ENCODE measurements around the gene GRWD1.

GRWD1 gene

DNA sequence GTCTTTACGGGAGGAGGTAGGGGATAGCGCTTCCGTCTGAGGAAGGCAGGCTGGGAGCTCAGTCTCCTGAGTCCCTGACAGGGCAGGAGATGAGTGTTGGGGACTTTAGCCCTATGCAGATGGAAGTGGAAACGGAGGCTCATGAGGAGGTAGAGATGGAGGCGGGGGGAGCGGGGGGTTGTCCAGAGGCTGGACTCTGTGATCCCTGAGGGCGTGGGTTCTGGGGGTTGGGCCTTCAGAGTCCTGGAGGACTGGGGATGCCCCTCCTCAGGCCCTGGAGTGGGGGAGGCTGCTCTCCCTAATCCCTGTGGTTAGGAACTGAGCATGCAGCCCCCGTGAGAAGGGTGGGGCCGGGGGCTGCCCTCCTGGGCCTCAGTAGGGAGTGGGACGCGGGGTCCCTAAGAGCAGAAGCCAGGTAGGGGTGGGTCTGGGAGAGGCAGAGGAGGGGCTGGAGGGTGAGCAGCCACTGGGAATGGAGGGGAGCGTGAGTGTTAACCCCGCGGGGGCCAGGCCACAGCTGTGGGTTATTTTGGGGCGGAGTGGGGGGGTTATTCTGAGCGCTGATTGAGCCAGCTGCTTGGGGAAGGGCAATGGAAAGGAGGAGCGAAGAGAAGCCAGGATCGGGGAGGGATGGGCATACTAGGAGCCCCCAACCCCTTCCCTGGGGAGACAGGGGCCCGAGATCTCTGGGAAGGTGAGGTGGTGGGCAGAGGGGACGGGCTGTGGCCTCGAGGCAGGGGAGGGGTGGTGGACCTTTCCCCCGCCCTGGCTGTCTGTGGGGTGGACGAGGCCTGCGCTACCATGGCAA, 49.6 kb upstream of the GRWD1 start (continued):
- TF ChIP-seq, protein P1, sequence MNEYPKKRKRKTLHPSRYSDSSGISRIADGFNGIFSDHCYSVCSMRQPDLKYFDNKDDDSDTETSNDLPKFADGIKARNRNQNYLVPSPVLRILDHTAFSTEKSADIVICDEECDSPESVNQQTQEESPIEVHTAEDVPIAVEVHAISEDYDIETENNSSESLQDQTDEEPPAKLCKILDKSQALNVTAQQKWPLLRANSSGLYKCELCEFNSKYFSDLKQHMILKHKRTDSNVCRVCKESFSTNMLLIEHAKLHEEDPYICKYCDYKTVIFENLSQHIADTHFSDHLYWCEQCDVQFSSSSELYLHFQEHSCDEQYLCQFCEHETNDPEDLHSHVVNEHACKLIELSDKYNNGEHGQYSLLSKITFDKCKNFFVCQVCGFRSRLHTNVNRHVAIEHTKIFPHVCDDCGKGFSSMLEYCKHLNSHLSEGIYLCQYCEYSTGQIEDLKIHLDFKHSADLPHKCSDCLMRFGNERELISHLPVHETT (tag by site-specific recombination; IDR thresholded peaks at IDR 0.05): no peak
- TF ChIP-seq, protein P2, sequence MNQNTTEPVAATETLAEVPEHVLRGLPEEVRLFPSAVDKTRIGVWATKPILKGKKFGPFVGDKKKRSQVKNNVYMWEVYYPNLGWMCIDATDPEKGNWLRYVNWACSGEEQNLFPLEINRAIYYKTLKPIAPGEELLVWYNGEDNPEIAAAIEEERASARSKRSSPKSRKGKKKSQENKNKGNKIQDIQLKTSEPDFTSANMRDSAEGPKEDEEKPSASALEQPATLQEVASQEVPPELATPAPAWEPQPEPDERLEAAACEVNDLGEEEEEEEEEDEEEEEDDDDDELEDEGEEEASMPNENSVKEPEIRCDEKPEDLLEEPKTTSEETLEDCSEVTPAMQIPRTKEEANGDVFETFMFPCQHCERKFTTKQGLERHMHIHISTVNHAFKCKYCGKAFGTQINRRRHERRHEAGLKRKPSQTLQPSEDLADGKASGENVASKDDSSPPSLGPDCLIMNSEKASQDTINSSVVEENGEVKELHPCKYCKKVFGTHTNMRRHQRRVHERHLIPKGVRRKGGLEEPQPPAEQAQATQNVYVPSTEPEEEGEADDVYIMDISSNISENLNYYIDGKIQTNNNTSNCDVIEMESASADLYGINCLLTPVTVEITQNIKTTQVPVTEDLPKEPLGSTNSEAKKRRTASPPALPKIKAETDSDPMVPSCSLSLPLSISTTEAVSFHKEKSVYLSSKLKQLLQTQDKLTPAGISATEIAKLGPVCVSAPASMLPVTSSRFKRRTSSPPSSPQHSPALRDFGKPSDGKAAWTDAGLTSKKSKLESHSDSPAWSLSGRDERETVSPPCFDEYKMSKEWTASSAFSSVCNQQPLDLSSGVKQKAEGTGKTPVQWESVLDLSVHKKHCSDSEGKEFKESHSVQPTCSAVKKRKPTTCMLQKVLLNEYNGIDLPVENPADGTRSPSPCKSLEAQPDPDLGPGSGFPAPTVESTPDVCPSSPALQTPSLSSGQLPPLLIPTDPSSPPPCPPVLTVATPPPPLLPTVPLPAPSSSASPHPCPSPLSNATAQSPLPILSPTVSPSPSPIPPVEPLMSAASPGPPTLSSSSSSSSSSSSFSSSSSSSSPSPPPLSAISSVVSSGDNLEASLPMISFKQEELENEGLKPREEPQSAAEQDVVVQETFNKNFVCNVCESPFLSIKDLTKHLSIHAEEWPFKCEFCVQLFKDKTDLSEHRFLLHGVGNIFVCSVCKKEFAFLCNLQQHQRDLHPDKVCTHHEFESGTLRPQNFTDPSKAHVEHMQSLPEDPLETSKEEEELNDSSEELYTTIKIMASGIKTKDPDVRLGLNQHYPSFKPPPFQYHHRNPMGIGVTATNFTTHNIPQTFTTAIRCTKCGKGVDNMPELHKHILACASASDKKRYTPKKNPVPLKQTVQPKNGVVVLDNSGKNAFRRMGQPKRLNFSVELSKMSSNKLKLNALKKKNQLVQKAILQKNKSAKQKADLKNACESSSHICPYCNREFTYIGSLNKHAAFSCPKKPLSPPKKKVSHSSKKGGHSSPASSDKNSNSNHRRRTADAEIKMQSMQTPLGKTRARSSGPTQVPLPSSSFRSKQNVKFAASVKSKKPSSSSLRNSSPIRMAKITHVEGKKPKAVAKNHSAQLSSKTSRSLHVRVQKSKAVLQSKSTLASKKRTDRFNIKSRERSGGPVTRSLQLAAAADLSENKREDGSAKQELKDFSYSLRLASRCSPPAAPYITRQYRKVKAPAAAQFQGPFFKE (tag by site-specific recombination; IDR thresholded peaks at IDR 0.05; ENCODE audit: borderline replicate concordance): no peak
- no peak for TF ChIP-seq ZNF707 (tag by site-specific recombination; IDR thresholded peaks at IDR 0.05)
- no peak for TF ChIP-seq ZNF239 (tag by site-specific recombination; IDR thresholded peaks at IDR 0.05)
- peak; percentile 76 for TF ChIP-seq ZNF223 (tag by site-specific recombination; IDR thresholded peaks at IDR 0.05)
- 0 out of 2 replicates have a peak, but pooled peaks have one; percentile 12 for TF ChIP-seq SP3 (tag by site-specific recombination; IDR thresholded peaks at IDR 0.05)
- no peak for TF ChIP-seq HOXC10 (CRISPR knock-in tag; IDR thresholded peaks at IDR 0.05)
- no peak for TF ChIP-seq ZNF837 (tag by site-specific recombination; IDR thresholded peaks at IDR 0.05)
- no peak for TF ChIP-seq ZEB2 (tag by site-specific recombination; IDR thresholded peaks at IDR 0.05)
- TF ChIP-seq, protein P3, sequence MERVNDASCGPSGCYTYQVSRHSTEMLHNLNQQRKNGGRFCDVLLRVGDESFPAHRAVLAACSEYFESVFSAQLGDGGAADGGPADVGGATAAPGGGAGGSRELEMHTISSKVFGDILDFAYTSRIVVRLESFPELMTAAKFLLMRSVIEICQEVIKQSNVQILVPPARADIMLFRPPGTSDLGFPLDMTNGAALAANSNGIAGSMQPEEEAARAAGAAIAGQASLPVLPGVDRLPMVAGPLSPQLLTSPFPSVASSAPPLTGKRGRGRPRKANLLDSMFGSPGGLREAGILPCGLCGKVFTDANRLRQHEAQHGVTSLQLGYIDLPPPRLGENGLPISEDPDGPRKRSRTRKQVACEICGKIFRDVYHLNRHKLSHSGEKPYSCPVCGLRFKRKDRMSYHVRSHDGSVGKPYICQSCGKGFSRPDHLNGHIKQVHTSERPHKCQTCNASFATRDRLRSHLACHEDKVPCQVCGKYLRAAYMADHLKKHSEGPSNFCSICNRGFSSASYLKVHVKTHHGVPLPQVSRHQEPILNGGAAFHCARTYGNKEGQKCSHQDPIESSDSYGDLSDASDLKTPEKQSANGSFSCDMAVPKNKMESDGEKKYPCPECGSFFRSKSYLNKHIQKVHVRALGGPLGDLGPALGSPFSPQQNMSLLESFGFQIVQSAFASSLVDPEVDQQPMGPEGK (tag by site-specific recombination; IDR thresholded peaks at IDR 0.05): peak; percentile 80
- no peak for TF ChIP-seq REPIN1 (tag by site-specific recombination; IDR thresholded peaks at IDR 0.05; ENCODE audit: low read depth)
- peak; percentile 59; the same call in 1 of the 2 replicates for TF ChIP-seq KLF8 (tag by site-specific recombination; IDR thresholded peaks at IDR 0.05)

- ChIA-PET POLR2A (no interaction called here), CTCF (no interaction called here)
- no peak overlapping the region for H3K27ac ChIP-seq (ENCODE audit: extremely low read depth, low read depth, low read length)
- H3K4me3 ChIP-seq (ENCODE audit: low read depth, low read length): no peak overlapping the region
- no peaks in the 10 kb centered on the region for H3K9me3 ChIP-seq (ENCODE audit: control insufficient read depth, insufficient read depth, low read depth, low read length)
- H3K4me1 ChIP-seq (ENCODE audit: control insufficient read depth, insufficient read depth, low read length): peaks cover 12% of the 10 kb centered on the region
- no peak for TF ChIP-seq TRIM28 (IDR thresholded peaks at IDR 0.05; ENCODE audit: borderline replicate concordance, low read length)
- peak; percentile 56 for TF ChIP-seq GLIS1 (tag by site-specific recombination; IDR thresholded peaks at IDR 0.05)
- no peaks in the 10 kb centered on the region for H3K36me3 ChIP-seq (ENCODE audit: control insufficient read depth in 2 of 2, insufficient read depth in 1 of 2, low read length in 2 of 2)
Observed at GRCh38 chr19:48396824-48397176, 49.0 kb upstream of the GRWD1 start.

All from HEK293 (cell line).